Cardiac muscle cell (in vitro differentiated cells and primary cell): ENCODE results near the gene HUS1. TPM values are rescaled to one million over a fixed set of nuclear protein-coding genes. Genes with fewer than 3 reads are reported as not detected.

ENCODE experiments used
- DNase-seq, 2 donors: peaks; one replicate each; pipeline versions ENCODE4 v3.0.0 to v3.0.0-alpha.2; 2010 to 2017; ENCODE audit warnings: low read depth in 1 of 2, low spot score in 1 of 2
- H3K27ac ChIP-seq: fragments of 200-600 bp; sonication (generic); 2 replicates; pipeline ENCODE4 v1.5.1; 2016
- H3K27me3 ChIP-seq: fragments of 200-600 bp; sonication (generic); 2 replicates; pipeline ENCODE4 v1.6.0; 2016; ENCODE audit warnings: control low read depth
- H3K36me3 ChIP-seq: fragments of 200-600 bp; sonication (generic); 2 replicates; pipeline ENCODE4 v1.5.1; 2016; ENCODE audit warnings: control low read depth
- H3K4me1 ChIP-seq: fragments of 200-600 bp; sonication (generic); 2 replicates; pipeline ENCODE4 v1.8.1; 2017; ENCODE audit warnings: low read depth, mild to moderate bottlenecking, mixed run types
- H3K4me3 ChIP-seq: fragments of 200-600 bp; sonication (generic); 2 replicates; pipeline ENCODE4 v1.5.1; 2016; ENCODE audit warnings: mild to moderate bottlenecking
- H3K9me3 ChIP-seq: fragments of 200-600 bp; sonication (generic); 2 replicates; pipeline ENCODE4 v1.5.1; 2017; ENCODE audit warnings: low read depth, mild to moderate bottlenecking, control low read depth
- CTCF ChIP-seq: IDR thresholded peaks from 2 replicates; pipeline ENCODE4 v1.5.1; 2012; ENCODE audit warnings: low read depth, mild to moderate bottlenecking, low read length
- polyA plus RNA-seq: library from polyadenylated mRNA; unstranded; fragments of >200 nt; fragmentation: Nextera tagmentation; extraction: Ambion mirVana; gene quantifications from 2 replicates; pipeline ENCODE4 v1.2.1, GENCODE V29; 2016
- total RNA-seq: library from RNA; depleted of rRNA; stranded (reverse); fragments of >200 nt; gene quantifications from 2 replicates; pipeline ENCODE4 v1.2.3, GENCODE V29; 2016

The HUS1 gene
- total RNA-seq (22.3 and 37.4 TPM in 2 replicates), polyA plus RNA-seq (19.0 and 19.6 TPM in 2 replicates)

GRCh38 chr7:47979145-47979831, at the start of gene HUS1:
Gene HUS1 (minus strand): TSS chr7:47979615. CDS start chr7:47979519, 96 bp downstream.
- H3K9me3 ChIP-seq = no peaks in the 10 kb centered on the region
- H3K4me3 ChIP-seq = peak within 1 kb of the TSS; percentile 34
- H3K36me3 ChIP-seq = peaks cover 31% of the 10 kb centered on the region
- TF ChIP-seq CTCF = no peak
- H3K27me3 ChIP-seq = no peaks in the 10 kb centered on the region
- peak within 1 kb of the TSS; percentile 74 for H3K27ac ChIP-seq
- peaks cover 6% of the 10 kb centered on the region for H3K4me1 ChIP-seq
- DNase-seq = peak; percentile 93

DNA sequence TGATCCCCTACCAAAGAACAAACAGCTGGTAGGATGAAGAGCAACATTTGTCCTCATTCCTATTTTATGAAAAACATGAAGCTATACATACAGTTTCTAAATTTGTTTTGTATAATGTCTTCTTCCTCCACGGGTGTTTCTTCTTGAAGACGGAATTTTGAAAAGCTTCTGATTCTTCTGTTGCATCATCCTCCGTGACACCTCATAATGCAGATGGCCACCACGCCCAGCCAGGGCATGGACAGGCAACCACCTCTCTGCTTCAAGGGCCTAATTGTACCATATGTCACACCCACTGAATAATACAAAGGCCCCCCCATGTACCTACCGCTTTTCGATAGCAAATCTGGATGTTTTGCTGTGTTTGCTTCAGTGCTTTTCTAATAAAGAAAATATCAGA, 49.5 kb upstream of the HUS1 start, which contains the start of gene SUN3:
Gene SUN3, minus strand, starts transcription at position 170 of the 400 bp plus-strand sequence. Its CDS starts 169 bp downstream, at position 1.
- H3K27me3 ChIP-seq = peaks cover 22% of the 10 kb centered on the region
- H3K36me3 ChIP-seq = no peaks in the 10 kb centered on the region
- TF ChIP-seq CTCF = no peak
- H3K27ac ChIP-seq = no peak within 1 kb of the TSS
- H3K4me3 ChIP-seq = no peak within 1 kb of the TSS
- H3K4me1 ChIP-seq = no peaks in the 10 kb centered on the region
- no peak for DNase-seq
- H3K9me3 ChIP-seq = no peaks in the 10 kb centered on the region

DNA sequence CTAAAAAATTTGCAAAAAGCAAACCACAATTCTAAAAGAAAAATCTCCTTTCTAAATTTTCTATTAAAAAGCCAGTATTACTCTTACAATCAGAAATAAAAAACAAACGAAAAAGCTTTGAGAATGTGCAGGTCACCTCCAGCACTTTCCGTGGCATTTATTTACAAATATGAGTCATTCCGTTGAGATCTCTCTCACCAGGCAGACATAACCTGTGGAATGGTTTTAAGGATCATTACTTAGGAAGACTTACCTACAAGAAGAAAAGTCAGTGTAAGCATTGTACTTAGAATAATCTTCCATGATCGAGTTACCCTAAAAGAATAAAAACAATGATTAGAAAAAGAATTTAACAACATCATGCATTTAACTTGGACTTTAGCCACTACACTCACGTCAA, 46.2 kb upstream of the HUS1 start:
- TF ChIP-seq CTCF = no peak
- Histone ChIP-seq H3K9me3 (no peaks in the 10 kb centered on the region), H3K4me3 (no peak overlapping the region), H3K27me3 (peaks cover under 1% of the 10 kb centered on the region), H3K4me1 (no peaks in the 10 kb centered on the region), H3K27ac (no peak overlapping the region), H3K36me3 (no peaks in the 10 kb centered on the region)
- DNase-seq = no peak

DNA sequence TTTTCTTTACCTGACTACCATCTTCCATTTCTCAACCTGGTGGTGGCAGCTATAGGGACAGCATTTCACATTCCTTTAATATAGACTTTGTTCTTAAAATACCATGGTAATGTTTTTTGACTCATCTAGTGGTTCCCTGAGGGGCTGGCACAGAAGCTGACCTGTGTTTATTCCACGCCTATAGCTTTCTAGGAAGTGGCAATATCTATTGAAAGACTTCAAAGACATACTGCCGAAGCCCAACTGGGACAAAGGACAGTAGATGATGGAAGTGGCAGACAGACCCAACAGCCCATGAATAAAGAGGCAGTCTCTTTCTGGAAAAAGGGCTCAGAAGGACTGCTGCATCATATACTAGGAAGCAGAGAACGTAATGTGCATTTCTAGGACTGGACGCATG, 38.3 kb upstream of the HUS1 start:
- H3K4me1 ChIP-seq = no peaks in the 10 kb centered on the region
- no peak for DNase-seq
- H3K27ac ChIP-seq = no peak overlapping the region
- TF ChIP-seq CTCF = no peak
- H3K4me3 ChIP-seq = no peak overlapping the region
- H3K9me3 ChIP-seq = no peaks in the 10 kb centered on the region
- no peaks in the 10 kb centered on the region for H3K27me3 ChIP-seq
- no peaks in the 10 kb centered on the region for H3K36me3 ChIP-seq

DNA sequence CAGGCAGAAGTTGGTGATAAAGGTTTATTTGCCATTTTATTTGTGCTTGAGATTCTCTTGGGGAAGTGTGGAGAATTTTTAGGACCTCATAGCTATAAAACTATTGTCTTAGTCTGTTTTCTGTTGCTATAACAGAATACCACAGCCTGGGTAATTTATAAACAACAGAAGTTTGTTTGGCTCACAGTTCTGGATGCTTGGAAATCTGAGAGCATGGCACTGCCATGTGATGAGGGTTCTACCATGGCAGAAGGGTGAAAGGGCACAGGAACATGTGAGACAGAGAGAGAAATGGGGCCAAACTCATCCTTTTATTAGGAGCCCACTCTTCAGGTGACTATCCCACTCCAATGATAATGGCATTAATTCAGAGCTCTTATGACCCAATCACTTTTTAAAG, 37.2 kb upstream of the HUS1 start:
- Histone ChIP-seq H3K27ac (no peak overlapping the region), H3K4me3 (no peak overlapping the region), H3K27me3 (no peaks in the 10 kb centered on the region), H3K4me1 (no peaks in the 10 kb centered on the region), H3K36me3 (no peaks in the 10 kb centered on the region), H3K9me3 (no peaks in the 10 kb centered on the region)
- no peak for TF ChIP-seq CTCF
- DNase-seq = no peak
